ENCODE measurements around the gene RPS6KB1.
A peak's percentile ranks its signal among the peaks of the same experiment; 100 is the strongest.
"Not testable (repeated sequence)": the region's sequence is repeated elsewhere in the genome, so short reads cannot be mapped to it uniquely, and the experiment has no call there.

RPS6KB1 gene

DNA sequence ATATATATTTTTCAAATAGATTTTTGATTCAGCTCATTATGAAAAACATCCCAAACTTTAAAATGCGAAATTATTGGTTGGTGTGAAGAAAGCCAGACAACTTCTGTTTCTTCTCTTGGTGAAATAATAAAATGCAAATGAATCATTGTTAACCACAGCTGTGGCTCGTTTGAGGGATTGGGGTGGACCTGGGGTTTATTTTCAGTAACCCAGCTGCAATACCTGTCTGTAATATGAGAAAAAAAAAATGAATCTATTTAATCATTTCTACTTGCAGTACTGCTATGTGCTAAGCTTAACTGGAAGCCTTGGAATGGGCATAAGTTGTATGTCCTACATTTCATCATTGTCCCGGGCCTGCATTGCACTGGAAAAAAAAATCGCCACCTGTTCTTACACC, 54.4 kb downstream of the RPS6KB1 start:
- DNase-seq: not testable (repeated sequence)

DNA sequence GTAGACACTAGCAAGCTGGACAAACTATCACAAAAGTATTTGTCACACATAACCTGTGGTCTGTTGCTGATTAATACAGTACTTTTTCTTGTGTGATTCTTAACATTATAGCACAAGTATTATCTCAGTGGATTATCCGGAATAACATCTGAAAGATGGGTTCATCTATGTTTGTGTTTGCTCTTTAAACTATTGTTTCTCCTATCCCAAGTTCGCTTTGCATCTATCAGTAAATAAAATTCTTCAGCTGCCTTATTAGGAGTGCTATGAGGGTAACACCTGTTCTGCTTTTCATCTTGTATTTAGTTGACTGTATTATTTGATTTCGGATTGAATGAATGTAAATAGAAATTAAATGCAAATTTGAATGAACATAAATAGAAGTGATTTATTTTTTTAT, 57.1 kb downstream of the RPS6KB1 start:
- no peak for DNase-seq

DNA sequence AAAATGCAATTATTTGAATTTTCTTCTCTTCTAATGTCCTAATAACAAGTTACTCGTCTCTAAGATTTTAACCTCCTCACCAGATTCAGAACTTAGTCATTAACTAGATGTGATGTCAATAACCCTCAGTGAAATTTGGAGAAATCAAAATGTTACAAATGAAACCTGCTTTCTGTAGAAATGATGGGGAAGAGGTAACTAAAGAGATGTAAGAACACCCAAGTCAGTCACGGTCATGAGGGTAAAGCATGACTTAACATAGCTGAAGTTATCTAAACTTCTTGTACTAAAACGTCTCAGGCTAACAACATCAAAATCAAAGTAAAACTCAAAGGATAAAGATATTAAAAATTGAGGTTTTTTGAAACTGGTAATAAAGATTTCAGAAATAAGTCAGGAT, 61.9 kb downstream of the RPS6KB1 start:
- DNase-seq: no peak

DNA sequence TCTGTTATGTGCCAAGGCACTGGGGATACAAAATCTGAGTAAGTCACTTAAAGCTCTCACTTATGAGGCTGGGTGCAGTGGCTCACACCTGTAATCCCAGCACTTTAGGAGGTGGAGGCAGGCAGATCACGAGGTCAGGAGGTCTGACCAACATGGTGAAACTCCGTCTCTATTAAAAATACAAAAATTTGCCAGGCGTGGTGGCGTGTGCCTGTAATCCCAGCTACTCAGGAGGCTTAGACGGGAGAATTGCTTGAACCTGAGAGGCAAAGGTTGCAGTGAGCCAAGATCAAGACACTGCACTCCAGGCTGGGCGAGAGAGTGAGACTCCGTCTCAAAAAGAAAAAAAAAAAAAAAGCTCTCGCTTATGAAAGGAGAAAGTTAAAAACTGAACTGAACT, 66.7 kb downstream of the RPS6KB1 start:
- DNase-seq: not testable (repeated sequence)

DNA sequence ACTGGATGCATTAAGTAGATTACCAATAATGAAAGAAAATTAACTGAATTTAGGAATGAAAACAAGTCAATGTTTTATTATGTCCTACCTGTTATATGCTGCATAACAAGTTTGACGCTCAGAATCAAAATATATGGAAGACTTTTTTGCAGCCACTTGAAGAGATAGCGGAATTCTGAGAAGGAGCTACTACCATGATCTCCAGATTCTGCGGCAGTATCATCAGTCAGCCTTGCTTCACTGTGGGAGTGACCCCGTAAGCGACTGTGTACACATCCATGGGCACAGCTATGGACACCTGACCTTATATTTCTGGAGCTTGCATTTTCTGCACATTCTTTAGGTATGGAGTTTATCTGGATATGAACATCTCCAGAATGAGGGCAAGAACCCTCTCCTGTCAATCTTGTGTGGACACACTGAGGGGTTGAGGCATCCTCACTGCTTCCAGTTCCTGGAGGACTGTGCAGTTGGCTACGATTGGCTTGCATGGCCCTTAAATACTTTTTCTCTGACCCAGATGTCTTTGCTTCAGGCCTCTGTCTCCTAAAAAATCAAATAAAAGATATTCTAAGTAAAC, 69.9 kb downstream of the RPS6KB1 start:
- DNase-seq: no peak

DNA sequence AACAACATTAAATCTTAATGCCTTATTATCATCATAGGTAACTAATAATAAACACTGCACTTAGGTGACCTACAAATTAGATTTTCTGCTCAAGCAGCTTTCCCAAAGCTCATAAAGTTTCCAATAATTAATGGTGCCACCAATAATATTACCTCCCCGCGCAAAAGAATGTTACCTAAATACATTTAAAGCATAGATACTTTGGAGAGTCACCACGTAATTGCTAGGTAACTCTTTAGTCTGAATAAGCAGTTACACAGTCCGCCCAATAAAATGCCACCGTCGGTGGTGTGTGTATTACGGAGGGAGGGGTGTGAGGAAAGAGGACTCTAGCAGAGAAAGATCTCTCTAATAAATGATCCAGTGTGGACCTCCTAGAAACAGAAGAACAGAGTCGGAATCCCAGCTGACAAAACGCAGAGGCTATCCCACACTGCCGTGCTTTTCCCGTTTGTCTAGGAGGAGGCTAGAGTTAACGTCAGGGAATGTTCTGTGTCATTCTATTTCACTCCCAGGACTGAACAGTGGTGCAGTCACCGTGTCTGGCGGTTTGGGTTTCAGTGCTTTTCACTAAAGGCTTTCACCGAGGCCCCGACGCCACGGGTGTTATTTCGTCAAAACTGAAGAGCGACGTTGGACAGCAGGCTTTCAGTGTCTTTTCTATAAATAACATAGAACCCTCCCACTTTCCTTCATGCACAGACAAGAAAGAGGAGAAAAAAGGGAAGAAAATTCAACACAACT, 71.0 kb downstream of the RPS6KB1 start:
- DNase-seq: peak; percentile 75

DNA sequence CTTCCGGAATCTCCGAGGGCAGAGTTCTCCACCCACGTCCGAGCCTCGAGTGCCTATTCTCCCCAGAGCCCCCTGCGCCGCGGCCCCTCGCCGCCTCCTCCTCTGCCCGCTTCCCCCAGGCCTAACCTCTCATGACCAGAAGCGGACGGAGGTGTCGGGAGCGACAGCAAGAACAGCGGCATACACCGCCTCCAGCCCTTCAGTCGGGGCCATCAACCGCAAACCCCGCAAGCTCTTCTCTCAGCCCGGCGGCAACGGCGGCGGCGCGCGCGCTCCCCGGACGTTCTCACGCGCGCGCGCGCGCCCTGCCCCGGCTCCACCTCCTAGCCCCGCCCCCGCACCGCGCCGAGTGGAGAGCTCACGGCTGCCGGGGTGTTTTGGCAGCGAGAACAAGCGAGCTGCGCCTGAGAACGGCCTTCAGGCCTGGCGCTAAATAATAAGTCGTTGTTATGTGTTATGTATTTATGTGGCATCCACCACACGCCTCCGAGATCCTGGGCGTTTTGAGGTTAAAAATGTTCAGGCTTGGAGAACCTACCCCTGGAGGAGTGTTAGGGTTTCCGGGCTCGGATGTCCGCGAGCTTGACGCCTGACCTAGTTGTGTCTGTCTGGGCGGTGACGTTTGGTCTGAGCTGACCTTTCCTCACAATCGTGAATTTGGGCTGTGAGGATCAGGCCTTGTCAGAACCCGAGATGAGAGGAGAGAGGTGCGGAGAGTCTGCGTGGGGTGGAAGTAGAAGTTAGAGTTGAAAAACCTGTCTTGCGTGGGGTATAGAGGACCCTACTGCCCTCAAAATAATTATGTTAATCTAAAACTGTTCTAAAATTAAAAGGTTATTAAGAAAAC, 71.8 kb downstream of the RPS6KB1 start, which contains the start of gene RNFT1:
TSS of gene RNFT1 (minus strand) at position 259 of the 847 bp plus-strand sequence. CDS start at position 182, 77 bp downstream.
- DNase-seq: peak; percentile 94

DNA sequence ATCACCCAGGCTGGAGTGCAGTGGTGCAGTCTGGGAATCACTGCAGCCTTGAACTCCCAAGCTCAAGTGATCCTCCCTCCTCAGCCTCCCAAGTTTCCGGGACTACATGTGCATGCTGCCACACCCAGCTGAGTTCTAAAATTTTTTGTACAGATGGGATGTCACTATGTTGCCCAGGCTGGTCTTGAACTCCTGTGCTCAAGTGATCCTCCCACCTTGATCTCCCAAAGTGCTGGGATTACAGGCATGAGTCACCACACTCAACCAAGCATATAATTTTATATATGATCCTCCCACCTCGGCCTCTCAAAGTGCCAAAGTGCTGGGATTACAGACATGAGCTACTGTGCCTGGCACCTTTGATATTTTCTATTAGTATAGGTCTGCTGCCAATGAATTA, 78.8 kb downstream of the RPS6KB1 start:
- DNase-seq: not testable (repeated sequence)

DNA sequence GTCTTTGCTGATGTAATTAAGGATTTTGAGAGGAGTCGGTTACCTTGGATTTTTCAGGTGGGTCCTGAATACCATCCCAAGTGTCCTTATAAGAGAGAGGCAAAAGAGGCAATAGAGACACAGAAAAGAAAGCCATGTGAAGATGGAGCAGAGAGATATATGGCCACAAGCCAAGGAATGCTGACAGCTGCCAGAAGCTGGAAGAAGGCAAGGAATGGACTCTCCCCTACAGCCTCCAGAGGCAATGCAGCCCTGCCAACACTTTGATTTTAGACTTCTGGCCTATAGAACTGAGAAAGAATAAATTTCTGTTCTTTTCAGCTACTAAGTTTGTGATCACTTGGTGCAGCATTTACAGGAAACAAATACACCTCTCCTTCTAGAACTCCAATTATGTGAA, 79.9 kb downstream of the RPS6KB1 start:
- DNase-seq: no peak

DNA sequence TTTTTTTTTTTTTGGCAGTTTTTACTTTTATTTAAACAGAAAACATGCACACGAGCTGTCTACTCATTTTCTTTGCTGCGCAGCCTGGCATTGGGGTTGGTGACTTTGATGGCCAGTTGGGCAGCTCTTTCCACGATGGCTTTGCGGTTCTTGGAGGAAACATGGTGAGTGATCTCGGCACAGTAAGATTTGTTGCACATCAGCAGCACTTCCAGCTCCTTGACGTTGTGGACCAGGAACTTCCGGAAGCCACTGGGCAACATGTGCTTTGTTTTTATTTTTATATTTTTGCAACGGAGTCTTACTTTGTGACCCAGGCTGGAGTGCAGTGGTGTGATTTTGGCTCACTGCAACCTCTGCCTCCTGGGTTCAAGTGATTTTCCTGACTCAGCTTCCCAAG, 80.6 kb downstream of the RPS6KB1 start:
- not testable (repeated sequence) for DNase-seq

DNA sequence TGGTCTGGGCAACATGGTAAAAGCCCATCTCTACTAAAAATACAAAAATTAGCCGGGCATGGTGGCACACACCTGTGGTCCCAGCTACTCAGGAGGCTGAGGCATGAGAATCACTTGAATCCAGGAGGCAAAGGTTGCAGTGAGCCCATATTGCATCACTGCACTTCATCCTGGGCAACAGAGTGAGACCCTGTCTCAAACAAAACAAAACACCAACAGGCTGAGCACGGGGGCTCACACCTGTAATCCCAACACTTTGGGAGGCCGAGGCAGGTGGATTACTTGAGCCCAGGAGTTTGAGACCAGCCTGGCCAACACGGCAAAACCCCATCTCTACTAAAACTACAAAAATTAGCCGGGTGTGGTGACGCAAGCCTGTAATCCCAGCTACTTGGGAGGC, 82.2 kb downstream of the RPS6KB1 start:
- not testable (repeated sequence) for DNase-seq

DNA sequence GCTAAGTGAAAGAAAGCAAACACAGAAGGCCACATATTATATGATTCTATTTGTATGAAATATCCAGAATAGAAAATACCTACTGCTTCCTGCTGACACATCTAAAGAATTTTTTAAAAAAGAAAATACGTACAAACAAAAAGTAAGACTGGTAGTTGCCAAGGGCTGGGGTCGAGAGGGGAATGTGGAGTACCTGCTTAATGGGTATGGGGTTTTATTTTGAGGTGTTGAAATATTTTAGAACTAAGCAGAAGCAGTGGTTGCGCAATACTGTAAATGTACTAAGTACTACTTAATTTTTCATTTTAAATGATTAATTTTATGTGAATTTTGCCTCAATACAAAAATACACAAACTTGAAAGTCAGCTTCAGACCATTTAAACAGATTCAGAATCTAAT, 103.7 kb downstream of the RPS6KB1 start:
- DNase-seq: not testable (repeated sequence)

Measured in right forelimb (tissue), 1 donor.